GM21526 (cell line): Measurements from ENCODE around the gene FSTL3.
"Not testable (repeated sequence)": the region's sequence is repeated elsewhere in the genome, so short reads cannot be mapped to it uniquely, and the experiment has no call there.

Experiments used
- ATAC-seq: cut with Tn5 transposase; IDR thresholded peaks from one replicate; pipeline ENCODE4 v1.9.1; 2021; ENCODE audit warnings: moderate library complexity; ENCODE audit not compliant: unreplicated experiment, low FRiP score

The FSTL3 gene

GRCh38 chr19:708154-709143 lies 32.3 kb downstream of the FSTL3 start, which contains the start of gene PALM:
PALM (plus strand) TSS chr19:708935; CDS start chr19:709147, 212 bp downstream.
- no peak for ATAC-seq

- ATAC-seq: no peak
Measured at GRCh38 chr19:709196-709964, 33.2 kb downstream of the FSTL3 start.

- no peak for ATAC-seq
Measured at GRCh38 chr19:709965-710571, 33.9 kb downstream of the FSTL3 start.

GRCh38 chr19:710767-711166 lies 34.6 kb downstream of the FSTL3 start:
- no peak for ATAC-seq

GRCh38 chr19:711254-711653 lies 35.1 kb downstream of the FSTL3 start:
- no peak for ATAC-seq

GRCh38 chr19:715347-715746 lies 39.2 kb downstream of the FSTL3 start:
- ATAC-seq: no peak

- ATAC-seq: no peak
Measured at GRCh38 chr19:718251-718951, 42.2 kb downstream of the FSTL3 start.

GRCh38 chr19:718991-719512 lies 42.9 kb downstream of the FSTL3 start:
- no peak for ATAC-seq

- ATAC-seq: no peak
Measured at GRCh38 chr19:719636-720344, 43.6 kb downstream of the FSTL3 start.

- no peak for ATAC-seq
Measured at GRCh38 chr19:720345-721160, 44.4 kb downstream of the FSTL3 start.

GRCh38 chr19:722553-723101 lies 46.4 kb downstream of the FSTL3 start:
- no peak for ATAC-seq

GRCh38 chr19:723247-723646 lies 47.1 kb downstream of the FSTL3 start:
- no peak for ATAC-seq

GRCh38 chr19:723714-724113 lies 47.5 kb downstream of the FSTL3 start:
- ATAC-seq: no peak

GRCh38 chr19:725461-726089 lies 49.4 kb downstream of the FSTL3 start:
- ATAC-seq: no peak

GRCh38 chr19:726993-727956 lies 51.1 kb downstream of the FSTL3 start:
- no peak for ATAC-seq

GRCh38 chr19:728011-728410 lies 51.8 kb downstream of the FSTL3 start:
- no peak for ATAC-seq

- not testable (repeated sequence) for ATAC-seq
Measured at GRCh38 chr19:729564-729963, 53.4 kb downstream of the FSTL3 start.
